ENCODE measurements around the gene SLC44A3.

GRCh38 chr1:94921977-94922376, 101.8 kb downstream of the SLC44A3 start:
- no peak for TF ChIP-seq CTCF (IDR thresholded peaks at IDR 0.05; ENCODE audit: low read depth, low read length)
- no peak for TF ChIP-seq POLR2A (IDR thresholded peaks at IDR 0.05; ENCODE audit: extremely low read depth, insufficient read length)
- no peak for TF ChIP-seq MAX (IDR thresholded peaks at IDR 0.05; ENCODE audit: low read depth, low read length)
- no peak for TF ChIP-seq MYC (IDR thresholded peaks at IDR 0.05; ENCODE audit: low read depth, low read length)
